Adrenal gland (tissue), 12 donors: ENCODE measurements around the gene MLYCD. TPM values are rescaled to one million over a fixed set of nuclear protein-coding genes. Genes with fewer than 3 reads are reported as not detected.

Experiments
- DNase-seq, 7 donors: peaks; one replicate each; pipeline ENCODE4 v3.0.0-alpha.2; 2019 to 2020
- H3K27ac ChIP-seq, 5 donors: fragments of 200-600 bp; sonication (generic) in 4 of 5; 1 replicate in 3 of 5; 2 replicates in 2 of 5; pipeline versions ENCODE4 v1.5.1 to v1.8.0; 2016 to 2020; ENCODE audit warnings: mild to moderate bottlenecking in 1 of 5
- H3K27me3 ChIP-seq: fragments of 200-600 bp; 2 replicates; pipeline ENCODE4 v1.8.0; 2021
- H3K36me3 ChIP-seq, 2 donors: fragments of 200-600 bp; replicated peaks in 1 of 2; 1 replicate in 1 of 2; 2 replicates in 1 of 2; pipeline versions ENCODE4 v1.5.1 to v1.8.0; 2018 to 2022
- H3K4me1 ChIP-seq, 2 donors: fragments of 200-600 bp; replicated peaks in 1 of 2; 1 replicate in 1 of 2; 2 replicates in 1 of 2; pipeline versions ENCODE4 v1.5.1 to v1.8.0; 2018 to 2021
- H3K4me3 ChIP-seq, 4 donors: fragments of 200-600 bp; sonication (generic) in 3 of 4; one replicate each; pipeline ENCODE4 v1.5.1; 2016 to 2018
- H3K9me3 ChIP-seq, 3 donors: fragments of 200-600 bp; sonication (generic) in 1 of 3; replicated peaks in 1 of 3; 1 replicate in 2 of 3; 2 replicates in 1 of 3; pipeline versions ENCODE4 v1.5.1 to v1.8.0; 2016 to 2021
- POLR2A ChIP-seq, 2 donors: fragments of 450-650 bp; IDR thresholded peaks; one replicate each; pipeline ENCODE4 v1.6.1; 2017; ENCODE audit warnings: antibody characterized with exemption in 2 of 2, mild to moderate bottlenecking in 2 of 2, moderate library complexity in 1 of 2
- WGBS, 4 donors: extraction: QIAGEN DNeasy Blood & Tissue Kit in 2 of 4; methylation state at CpG; one replicate each; pipeline versions ENCODE4 v1.1.5 to v1.1.7; 2013 to 2017; 5-methylcytosine and 5-hydroxymethylcytosine counted together
- intact Hi-C, 2 donors: fragments of 100-400 bp; cut with DNase I; formaldehyde crosslinking; loops; one replicate each; pipeline versions ENCODE4 v1.14.1 to v1.15.0; 2022 to 2023
- polyA plus RNA-seq, 3 donors: library from polyadenylated mRNA; stranded (reverse); fragments of 200-250 nt in 2 of 3; fragments of 350-450 nt in 1 of 3; fragmentation: Illumina TruSeq in 1 of 3; extraction: RNeasy Lipid Tissue Mini Kit (QIAGEN cat#74804) in 1 of 3; gene quantifications; one replicate each; pipeline ENCODE4 v1.2.3, GENCODE V29; 2013 to 2014
- total RNA-seq, 9 donors: library from RNA; depleted of rRNA in 4 of 9; stranded (reverse); fragments of >200 nt in 4 of 9; fragments of 120-200 nt in 1 of 9; fragmentation: NEBNext Ultra II Directional in 1 of 9; extraction: Animal tissue kit (Norgen Biotek cat#: 25700) in 1 of 9; gene quantifications; one replicate each; pipeline versions ENCODE4 v1.1.0 to v1.2.4, GENCODE V29; 2013 to 2023
- TF ChIP-seq, protein P1 (sequence below), 6 experiments: fragments of 450-650 bp in 4 of 6; fragments of 200-600 bp in 2 of 6; sonication (generic) in 1 of 6; IDR thresholded peaks; 1 replicate in 5 of 6; 2 replicates in 1 of 6; pipeline versions ENCODE4 v1.5.1 to v1.8.0; 2016 to 2021; ENCODE audit warnings: antibody characterized with exemption in 6 of 6, mild to moderate bottlenecking in 2 of 6, moderate library complexity in 1 of 6
- donor health status: healthy with polysubstance abuse.
- donor health status: Bipolar disorder and iron deficiency.
- donor health status: DM: yes; HTN: yes; CAD: no.
- donor health status: DM: no; HTN: no; CAD: no.
- donor health status: DM: no; HTN: no; CAD: no.
- donor health status: DM: yes; HTN: yes; CAD: no.

MLYCD gene
- total and polyA plus RNA-seq, 12 donors = 3.9 to 16.6 (median 10.2) TPM

DNA sequence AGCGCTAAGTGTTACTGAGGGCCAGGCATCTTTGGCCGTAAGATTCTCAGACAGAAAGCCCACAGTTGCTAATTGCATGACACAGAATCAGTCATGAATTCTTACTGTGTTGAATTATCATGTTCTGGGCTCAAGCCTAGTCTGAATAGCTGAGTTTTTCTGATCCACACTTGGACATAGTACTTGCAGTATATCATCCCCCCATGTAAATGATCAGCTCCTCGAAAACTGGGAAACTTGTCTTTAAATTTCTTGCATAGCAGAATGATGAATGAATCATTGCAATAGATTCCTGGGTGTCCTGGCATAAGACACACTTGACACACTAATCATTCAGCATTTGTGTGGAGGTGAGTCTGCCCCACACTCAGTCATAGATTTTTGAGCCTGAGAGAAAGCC lies 2.2 kb downstream of the MLYCD start:
- Histone ChIP-seq H3K27ac (no peak overlapping the region), H3K4me1 (peaks cover 9 to 48% of the 10 kb centered on the region in 2 donors), H3K9me3 (no peaks in the 10 kb centered on the region), H3K27me3 (no peaks in the 10 kb centered on the region), H3K36me3 (no peaks in the 10 kb centered on the region), H3K4me3 (no peak overlapping the region)
- 91 to 96% (median 92%) methylated on average over 3 of the region's 3 CpGs for WGBS, 4 donors
- intact Hi-C loops = no loop called here
- TF ChIP-seq POLR2A (IDR thresholded peaks at IDR 0.05) = no peak
- TF ChIP-seq, protein P1, sequence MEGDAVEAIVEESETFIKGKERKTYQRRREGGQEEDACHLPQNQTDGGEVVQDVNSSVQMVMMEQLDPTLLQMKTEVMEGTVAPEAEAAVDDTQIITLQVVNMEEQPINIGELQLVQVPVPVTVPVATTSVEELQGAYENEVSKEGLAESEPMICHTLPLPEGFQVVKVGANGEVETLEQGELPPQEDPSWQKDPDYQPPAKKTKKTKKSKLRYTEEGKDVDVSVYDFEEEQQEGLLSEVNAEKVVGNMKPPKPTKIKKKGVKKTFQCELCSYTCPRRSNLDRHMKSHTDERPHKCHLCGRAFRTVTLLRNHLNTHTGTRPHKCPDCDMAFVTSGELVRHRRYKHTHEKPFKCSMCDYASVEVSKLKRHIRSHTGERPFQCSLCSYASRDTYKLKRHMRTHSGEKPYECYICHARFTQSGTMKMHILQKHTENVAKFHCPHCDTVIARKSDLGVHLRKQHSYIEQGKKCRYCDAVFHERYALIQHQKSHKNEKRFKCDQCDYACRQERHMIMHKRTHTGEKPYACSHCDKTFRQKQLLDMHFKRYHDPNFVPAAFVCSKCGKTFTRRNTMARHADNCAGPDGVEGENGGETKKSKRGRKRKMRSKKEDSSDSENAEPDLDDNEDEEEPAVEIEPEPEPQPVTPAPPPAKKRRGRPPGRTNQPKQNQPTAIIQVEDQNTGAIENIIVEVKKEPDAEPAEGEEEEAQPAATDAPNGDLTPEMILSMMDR (IDR thresholded peaks at IDR 0.05) = no peak
- no peak for DNase-seq

DNA sequence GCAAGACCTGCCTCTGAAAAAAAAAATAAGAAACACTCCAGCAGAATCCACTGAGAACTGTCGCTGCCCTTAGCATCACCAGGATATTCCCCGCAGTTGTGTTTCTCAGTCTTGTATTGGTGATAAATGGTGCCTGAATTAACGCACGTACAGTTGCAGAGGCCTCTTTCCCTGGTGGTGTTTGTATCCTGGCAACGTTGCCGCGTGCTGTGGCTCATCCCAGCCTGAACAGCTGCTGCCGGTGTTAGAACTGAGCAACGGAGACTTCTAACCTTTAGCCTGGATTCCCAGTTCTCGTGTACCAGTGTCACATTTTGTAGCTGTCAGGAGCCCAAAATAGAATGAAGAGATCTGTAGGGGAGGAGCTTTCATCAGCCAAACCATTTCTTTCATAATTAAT lies 4.8 kb downstream of the MLYCD start:
- H3K27ac ChIP-seq = peak overlapping the region in 4 of 5 donors; percentile 21 to 80 (median 32)
- intact Hi-C loops = no loop called here
- H3K4me3 ChIP-seq = no peak overlapping the region
- no peaks in the 10 kb centered on the region for H3K27me3 ChIP-seq
- H3K36me3 ChIP-seq = peaks cover 0 to 18% of the 10 kb centered on the region in 2 donors
- TF ChIP-seq, protein P1 (IDR thresholded peaks at IDR 0.05) = no peak
- no peak for TF ChIP-seq POLR2A (IDR thresholded peaks at IDR 0.05)
- peaks cover 3 to 42% of the 10 kb centered on the region in 2 donors for H3K4me1 ChIP-seq
- 38 to 59% (median 50%) methylated on average over 10 of the region's 10 CpGs for WGBS, 4 donors
- peak; percentile 64 to 91 (median 70) for DNase-seq
- H3K9me3 ChIP-seq = no peaks in the 10 kb centered on the region

DNA sequence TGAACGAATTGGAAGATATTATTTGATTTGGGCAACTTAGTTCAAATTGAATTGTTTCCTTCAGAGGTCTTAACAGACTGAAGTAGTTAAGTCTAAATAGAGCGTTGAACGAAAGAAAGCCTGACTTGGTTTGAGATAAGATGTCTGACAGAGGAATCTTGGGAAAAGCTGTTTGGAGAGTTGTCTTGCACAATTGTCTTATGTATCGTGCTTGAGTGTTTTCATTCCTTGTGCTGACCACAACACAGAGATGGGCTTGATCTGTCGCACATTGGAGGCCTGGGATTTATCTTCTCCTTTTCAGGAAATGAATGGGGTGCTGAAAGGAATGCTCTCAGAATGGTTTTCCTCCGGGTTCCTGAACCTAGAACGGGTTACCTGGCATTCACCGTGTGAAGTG lies 7.8 kb downstream of the MLYCD start:
- Histone ChIP-seq H3K27ac (no peak overlapping the region), H3K27me3 (no peaks in the 10 kb centered on the region), H3K4me3 (no peak overlapping the region), H3K9me3 (no peaks in the 10 kb centered on the region), H3K4me1 (peaks cover 0 to 22% of the 10 kb centered on the region in 2 donors), H3K36me3 (peaks cover 0 to 41% of the 10 kb centered on the region in 2 donors)
- intact Hi-C loops = no loop called here
- WGBS, 4 donors = 75 to 84% (median 78%) methylated on average over 8 of the region's 8 CpGs
- no peak for DNase-seq
- TF ChIP-seq, protein P1 (IDR thresholded peaks at IDR 0.05) = no peak
- TF ChIP-seq POLR2A (IDR thresholded peaks at IDR 0.05) = no peak

DNA sequence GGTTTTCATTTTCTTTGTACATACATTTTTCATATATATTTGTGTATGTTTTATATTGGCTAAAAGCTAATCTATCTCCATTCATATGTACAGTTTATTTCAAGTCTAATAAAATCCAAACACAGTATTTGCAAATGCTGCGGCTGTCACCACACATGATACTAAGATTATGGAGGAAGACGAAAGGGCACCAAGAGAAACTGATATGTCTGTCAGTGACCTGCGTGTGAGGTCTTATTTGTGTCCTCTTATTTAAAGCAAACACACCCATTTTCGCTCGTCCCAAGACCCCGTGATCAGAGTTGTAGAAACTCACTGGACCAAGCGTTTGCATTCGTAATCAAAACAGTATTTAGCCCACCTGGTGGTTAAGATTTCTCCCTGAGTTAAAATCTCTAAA lies 8.2 kb downstream of the MLYCD start:
- WGBS, 4 donors = 92 to 96% (median 93%) methylated on average over 8 of the region's 8 CpGs
- Histone ChIP-seq H3K9me3 (no peaks in the 10 kb centered on the region), H3K36me3 (peaks cover 0 to 45% of the 10 kb centered on the region in 2 donors), H3K27ac (no peak overlapping the region), H3K4me1 (peaks cover 0 to 18% of the 10 kb centered on the region in 2 donors), H3K4me3 (no peak overlapping the region), H3K27me3 (no peaks in the 10 kb centered on the region)
- TF ChIP-seq, protein P1 (IDR thresholded peaks at IDR 0.05) = no peak
- TF ChIP-seq POLR2A (IDR thresholded peaks at IDR 0.05) = no peak
- intact Hi-C loops = no loop called here
- DNase-seq = no peak
